ENCODE results near the gene SYT9. TPM values are rescaled to one million over a fixed set of nuclear protein-coding genes. Genes with fewer than 3 reads are reported as not detected.

The SYT9 gene
- polyA plus RNA-seq, 4 donors, result 4.1 to 5.1 (median 4.7) TPM

DNA sequence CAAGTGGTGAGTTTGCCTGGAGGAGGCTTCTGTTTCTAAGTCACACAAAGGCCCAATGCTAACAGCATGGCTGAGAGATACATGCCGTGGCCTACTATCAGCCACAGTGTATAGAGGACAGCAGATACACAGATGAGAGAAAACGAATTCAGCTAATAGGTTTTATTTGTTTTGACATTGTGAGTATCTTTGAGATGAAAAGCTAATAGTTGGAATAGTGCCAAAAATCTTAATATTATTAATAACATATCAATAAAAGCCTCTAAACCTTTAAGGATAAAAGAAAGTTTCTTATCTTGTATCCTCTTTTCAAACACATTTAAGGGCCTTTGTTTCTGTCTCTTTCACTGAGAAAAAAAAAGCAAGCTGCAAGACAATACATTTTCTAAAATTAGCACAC, 203.2 kb downstream of the SYT9 start:
- DNase-seq (ENCODE audit: low read depth in 4 of 4, low spot score in 3 of 4), result no peak

DNA sequence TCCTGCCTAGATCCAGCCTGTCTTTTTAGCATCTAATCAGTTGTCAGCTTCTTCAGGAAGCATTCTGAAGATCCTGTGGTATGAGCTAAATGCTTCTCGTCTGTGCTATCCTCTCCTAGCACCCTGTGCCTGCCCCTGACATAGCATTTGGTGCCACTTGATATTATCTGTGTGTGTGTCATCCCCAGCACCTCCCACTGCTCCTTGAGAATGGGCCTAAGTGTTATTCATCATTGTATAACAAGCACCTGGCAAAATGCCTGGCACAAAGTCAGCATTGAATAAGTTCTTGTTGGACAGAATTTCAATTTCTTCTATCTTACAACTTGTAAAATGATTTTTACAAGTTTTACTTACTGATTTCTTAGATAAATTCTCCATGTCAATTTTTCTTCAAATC, 205.5 kb downstream of the SYT9 start:
- DNase-seq (ENCODE audit: low read depth in 4 of 4, low spot score in 3 of 4), result no peak

DNA sequence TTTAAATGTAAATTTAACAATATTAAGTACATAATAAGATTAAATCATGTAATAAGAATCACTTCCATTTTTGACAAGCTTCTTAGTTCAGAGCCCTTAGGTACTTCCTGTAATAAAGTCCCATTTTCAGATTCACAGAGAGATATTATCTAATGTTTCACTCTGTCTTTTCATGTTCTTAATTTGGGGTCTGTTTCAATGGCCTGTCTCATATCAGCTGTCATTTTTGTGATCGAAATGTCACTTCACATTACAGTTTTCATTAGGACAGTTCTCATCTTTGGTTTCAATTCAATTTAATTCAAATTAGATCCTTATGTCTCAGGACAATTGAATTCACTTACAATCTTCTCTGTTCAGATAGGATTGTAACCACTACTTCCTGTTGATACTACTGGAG, 211.0 kb downstream of the SYT9 start:
- DNase-seq (ENCODE audit: low read depth in 4 of 4, low spot score in 3 of 4), result no peak

DNA sequence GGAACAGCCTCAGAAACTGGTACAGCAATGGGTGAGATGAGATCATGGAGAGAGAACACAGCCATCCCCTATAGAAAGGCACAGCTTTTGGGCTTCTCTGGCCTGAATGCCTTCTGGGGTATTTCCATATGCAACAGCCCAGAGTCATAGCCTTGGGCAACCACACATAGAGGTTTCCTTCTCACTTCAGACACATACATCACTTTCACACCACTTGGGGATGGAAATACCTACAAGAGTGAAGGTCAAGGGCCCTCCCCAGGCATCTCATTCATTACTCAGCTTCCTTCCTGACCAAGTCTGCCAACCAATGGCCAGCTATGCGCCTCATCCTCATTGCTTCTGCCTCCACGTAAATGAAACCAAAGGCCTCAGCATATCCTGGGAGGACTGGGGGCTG, 215.9 kb downstream of the SYT9 start:
- no peak for DNase-seq (ENCODE audit: low read depth in 4 of 4, low spot score in 3 of 4)

DNA sequence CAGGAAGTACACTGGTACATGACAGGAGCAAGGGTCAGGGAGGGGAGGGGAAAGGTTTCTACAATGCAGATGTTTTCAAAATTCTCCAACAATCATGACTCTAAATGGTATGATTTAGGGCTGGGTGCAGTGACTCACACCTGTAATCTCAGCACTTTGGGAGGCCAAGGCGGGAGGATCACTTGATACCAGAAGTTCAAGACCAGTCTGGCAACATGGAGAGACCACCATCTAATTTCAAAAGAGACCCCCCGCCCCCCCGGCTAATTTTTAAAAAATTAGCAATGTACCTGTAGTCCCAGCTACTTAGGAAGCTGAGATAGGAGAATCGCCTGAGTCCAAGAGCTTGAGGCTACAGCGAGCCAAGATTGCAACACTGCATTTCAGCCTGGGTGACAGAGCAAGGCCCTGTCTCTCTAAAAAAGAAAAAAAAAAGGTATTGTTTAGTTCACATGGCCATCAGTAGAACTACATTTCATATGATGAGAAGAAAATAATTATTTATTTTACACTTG, 217.7 kb downstream of the SYT9 start:
- no peak for DNase-seq (ENCODE audit: low read depth in 4 of 4, low spot score in 3 of 4)

DNA sequence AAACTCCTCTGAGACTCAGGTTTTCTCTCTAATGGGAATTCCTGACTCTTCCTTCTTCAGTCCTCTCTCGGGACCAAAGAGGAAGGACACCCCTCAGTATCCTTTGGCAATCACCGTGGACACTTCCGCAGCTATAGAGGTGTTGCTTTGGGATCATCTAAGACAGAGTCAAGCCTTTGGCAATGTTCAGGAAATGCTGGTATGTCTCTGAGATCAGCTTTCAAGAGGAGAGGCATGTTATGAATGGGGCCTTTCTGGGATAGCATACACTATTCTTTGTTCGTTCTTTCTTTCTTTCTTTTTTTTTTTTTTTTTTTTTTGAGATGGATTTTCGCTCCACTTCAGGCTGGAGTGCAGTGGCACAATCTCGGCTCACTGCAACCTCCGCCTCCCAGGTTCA, 219.4 kb downstream of the SYT9 start:
- DNase-seq (ENCODE audit: low read depth in 4 of 4, low spot score in 3 of 4), result no peak

DNA sequence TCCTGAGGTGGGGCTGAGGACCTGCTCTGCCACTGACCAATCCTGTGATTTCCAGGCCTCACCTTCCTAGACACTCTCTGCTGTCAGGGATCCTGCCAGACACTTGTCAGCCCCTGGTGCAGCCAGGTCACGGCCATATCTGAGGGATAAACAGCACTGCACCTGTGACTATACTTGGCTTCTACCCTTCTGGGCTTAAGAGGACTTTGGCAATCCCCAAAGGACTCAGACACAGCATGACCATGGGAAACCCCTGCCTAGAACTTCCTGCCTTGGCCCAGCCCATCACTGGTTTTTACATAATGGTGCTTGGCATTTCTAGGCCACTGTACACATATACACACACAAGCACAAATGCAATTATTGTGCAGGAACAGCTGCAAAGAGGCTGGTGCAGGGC, 222.0 kb downstream of the SYT9 start:
- DNase-seq (ENCODE audit: low read depth in 4 of 4, low spot score in 3 of 4), result no peak

DNA sequence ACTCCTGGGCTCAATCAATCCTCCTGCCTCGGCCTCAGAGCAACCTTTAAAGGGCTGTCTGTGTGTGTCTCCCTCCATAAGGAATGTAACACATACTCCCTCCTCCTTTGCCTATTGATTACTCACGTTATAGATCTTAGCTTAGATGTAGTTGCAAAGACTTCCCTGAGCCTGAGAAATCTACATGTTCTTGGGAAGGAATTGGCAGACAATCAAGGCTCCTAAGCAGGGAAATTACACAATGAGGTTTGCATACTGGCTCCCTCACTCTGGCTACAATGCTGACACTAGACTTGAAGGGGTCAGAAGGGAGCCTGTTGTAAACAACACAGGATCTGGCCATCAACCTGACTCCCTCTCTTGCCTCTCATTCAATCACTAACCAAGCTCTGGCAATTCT, 228.4 kb downstream of the SYT9 start:
- no peak for DNase-seq (ENCODE audit: low read depth in 4 of 4, low spot score in 3 of 4)

DNA sequence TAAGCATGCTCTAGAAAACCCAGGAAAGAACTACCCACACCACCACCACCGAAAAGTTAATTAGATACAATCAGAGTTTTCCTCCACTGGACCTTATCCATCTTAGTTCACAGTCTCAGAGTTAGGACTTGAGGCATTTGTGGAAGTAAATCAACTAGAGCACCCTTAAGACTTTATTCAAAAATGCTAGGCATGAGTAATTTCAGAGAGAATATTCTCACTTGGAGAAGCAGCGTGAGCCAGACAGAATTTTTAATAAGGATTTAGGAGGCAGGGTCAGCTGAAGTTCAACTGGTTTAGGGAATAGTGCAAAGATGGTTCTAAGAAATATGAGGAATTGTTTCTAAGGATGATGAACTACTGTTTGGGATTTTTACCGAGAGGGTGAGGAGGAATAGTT, 232.4 kb downstream of the SYT9 start:
- no peak for DNase-seq (ENCODE audit: low read depth in 4 of 4, low spot score in 3 of 4)

DNA sequence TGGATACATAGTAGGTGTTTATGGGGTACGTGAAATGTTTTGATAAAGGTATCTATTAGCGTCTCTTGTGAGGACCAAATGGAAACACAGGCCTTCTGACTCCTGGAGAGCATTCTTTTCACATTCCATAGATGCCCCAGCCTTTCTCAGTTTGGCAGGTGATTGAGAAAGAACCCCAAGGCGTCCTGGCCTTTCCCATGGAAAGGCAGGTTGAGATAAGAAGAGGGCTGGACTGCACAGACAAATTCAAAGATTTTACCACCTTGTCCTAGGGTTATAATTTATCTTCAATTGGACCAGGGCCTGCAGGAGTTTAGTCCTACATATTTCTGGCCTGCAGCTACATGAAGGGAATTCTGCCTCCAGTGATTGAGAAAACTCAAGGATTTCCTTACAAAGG, 232.9 kb downstream of the SYT9 start:
- DNase-seq (ENCODE audit: low read depth in 4 of 4, low spot score in 3 of 4), result no peak

DNA sequence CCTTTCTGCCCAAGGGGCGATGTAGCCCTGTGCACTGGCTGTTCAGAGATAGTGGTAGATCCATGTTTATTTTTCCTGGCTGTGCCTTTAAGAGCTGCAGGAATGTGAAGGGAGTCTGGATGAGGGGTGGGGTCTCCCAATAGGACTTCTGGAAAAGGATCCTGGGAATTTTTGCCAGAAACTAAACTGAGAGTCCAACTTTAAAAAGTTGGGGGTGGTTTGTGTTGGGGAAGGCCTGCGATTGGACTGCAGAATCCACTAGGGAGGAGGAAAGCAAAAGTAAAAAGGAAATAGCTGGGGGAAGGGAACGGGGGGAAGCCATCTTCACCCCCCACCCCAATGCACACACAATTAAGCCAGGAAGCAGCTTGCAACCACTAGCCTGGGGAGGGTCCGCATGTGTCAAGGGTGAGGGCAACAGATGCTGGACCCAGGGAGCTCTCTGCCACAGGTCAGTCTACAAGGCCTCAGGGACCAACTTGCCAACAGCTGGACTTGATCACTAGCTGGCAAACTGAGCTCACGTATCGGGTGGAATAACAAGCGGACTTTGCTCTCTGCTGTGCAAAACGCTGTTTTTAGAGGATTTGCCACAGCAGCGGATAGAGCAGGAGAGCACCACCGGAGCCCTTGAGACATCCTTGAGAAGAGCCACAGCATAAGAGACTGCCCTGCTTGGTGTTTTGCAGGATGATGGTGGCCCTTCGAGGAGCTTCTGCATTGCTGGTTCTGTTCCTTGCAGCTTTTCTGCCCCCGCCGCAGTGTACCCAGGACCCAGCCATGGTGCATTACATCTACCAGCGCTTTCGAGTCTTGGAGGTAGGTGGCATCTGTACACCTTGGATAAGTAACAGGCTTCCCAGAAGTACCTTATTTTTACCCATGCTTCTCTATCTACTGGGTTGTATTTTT, 233.7 kb downstream of the SYT9 start, which contains the start of gene OLFML1:
Gene OLFML1, plus strand, starts transcription at position 321 of the 912 bp plus-strand sequence. Its CDS starts 370 bp downstream, at position 691.
- DNase-seq (ENCODE audit: low read depth in 4 of 4, low spot score in 3 of 4), result peak in 3 of 4 donors; percentile 38 to 49 (median 38)

DNA sequence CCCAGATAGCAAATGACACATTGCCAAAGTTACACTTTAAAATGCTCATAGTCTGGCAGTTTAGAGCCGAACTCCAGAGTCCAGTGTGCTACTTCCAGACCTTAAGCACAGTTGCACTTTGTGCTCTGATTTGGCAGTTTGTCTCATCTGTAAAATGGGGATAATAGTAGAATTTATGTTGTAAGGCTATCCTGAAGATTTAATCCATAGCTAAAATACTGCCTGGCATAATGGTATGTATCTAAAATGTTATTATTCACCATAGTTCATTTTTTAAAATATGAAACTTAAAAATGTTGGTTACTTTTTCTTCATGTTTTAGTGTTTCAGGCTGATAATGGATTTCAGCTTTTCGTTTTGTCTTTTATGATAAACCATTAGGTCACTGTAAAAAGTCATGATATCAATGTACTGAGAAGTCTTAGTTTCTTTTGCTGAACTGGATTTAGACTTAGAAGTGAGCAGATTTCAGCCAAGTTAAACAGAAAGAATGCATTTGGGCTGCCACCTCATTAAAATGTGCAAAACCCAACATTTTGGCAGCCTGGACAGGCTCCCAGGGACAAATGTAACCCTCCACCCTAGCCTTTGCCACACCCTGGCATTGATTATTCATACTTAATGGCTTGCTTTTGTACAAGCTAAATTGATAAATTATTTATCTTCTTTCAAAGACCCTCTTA, 234.5 kb downstream of the SYT9 start:
- no peak for DNase-seq (ENCODE audit: low read depth in 4 of 4, low spot score in 3 of 4)

DNA sequence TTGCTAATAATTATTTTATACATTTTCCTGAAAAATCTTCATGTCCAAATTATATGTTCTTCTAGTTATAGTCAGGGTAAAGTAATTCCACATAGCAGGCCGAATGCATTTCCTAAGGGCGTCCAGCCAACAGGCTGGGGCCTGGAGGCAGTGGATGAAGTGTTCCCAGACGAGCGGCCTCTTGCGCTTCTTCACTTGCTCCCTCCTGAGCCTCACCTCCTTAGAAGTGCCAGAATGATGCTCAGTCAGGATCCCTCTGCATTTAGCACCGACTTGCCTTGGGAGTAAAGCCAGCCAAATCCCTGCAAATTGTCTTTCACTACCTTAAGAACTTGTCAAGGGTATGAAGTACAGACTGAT, 235.1 kb downstream of the SYT9 start:
- DNase-seq (ENCODE audit: low read depth in 4 of 4, low spot score in 3 of 4), result no peak

DNA sequence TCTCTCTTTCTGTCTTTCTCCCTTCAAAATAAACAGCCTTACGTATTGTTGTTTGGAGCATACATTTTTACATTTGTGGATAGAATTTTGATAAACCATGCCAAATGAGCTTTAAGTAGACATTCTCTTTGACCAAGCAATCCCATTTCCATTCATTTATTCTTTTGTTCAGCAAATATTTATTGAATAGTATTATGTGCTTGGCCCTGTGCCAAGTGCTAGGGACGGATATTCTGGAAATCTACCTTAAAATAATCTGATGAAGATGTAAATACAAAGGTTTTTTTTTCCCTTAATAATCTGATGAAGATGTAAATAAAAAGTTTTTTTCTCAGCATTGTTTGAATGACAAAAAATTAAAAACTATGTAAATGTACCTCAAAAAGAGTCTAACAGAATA, 235.7 kb downstream of the SYT9 start:
- no peak for DNase-seq (ENCODE audit: low read depth in 4 of 4, low spot score in 3 of 4)

DNA sequence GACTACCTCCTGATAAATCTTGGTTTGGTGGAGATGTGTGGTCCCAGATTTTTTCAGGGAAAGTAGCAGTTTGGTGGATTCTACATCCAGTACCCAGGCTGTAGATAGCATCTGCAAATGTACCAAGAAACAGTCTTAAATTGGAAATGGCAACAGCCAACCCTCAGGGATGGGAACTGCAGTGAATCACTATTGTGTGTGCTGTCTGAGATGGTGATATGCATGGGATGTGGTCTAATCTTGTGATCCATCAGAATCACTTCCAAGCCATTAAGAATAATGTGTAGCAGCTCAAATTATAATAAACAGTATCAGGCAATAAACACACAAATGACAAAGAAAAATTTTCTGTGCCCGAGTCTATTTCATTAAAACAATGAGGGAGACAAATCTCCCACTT, 237.0 kb downstream of the SYT9 start:
- DNase-seq (ENCODE audit: low read depth in 4 of 4, low spot score in 3 of 4), result no peak

DNA sequence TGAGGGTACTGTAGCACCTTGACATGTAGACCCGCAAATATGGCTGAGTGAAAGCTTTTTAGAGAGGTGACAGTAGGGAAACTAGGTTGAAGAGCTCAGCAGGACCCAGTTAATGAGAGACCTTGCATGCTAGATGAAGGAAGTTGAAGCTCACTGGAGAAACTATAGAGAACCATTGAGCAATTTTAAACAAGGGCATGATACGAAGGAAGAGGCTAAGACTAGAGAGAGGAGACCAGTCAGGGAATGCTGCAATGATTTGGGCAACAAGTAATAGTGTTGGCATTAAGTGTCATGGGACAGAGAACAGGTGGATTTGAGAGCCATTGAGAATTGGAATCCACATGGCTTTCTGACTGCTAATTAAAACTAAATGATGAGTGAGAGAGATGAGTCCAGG, 237.7 kb downstream of the SYT9 start:
- no peak for DNase-seq (ENCODE audit: low read depth in 4 of 4, low spot score in 3 of 4)

DNA sequence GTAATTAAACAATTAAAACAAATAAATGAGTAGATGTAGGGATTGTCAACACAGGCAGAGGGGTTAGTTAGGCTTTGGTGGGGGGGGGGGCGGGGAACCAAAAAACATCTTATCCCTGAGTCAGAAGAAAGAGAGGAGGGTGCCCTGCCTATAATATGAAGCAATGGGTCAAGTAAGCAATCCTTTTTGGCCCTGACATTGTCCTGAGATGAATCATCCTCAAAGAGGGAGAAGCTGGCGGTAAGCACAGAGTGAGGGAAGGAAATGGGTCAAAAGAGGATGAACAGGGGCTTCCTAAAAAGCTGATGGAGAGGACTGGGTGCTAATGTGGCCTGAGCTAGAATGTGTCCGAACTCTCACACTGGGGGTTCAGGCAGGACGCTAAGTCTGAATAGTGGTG, 238.3 kb downstream of the SYT9 start:
- no peak for DNase-seq (ENCODE audit: low read depth in 4 of 4, low spot score in 3 of 4)

DNA sequence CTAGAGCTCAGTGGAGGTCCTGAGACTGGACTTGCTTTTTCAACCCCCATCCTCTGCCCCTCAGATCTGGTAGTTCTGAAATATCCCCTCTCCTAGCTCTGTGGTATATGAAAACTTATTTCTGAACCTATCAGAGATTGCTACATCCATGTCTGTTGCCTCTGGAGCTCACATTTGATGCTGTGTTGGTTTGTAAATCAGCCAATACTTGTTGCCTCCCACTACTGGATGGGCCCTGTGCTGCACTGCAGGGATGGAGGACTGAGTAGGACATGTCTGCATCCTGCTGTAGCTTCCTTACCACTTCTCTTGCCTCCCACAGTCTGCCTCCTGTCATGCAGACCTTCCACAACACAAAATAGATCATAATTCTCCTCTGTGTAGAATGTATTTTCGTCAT, 238.8 kb downstream of the SYT9 start:
- DNase-seq (ENCODE audit: low read depth in 4 of 4, low spot score in 3 of 4), result no peak

DNA sequence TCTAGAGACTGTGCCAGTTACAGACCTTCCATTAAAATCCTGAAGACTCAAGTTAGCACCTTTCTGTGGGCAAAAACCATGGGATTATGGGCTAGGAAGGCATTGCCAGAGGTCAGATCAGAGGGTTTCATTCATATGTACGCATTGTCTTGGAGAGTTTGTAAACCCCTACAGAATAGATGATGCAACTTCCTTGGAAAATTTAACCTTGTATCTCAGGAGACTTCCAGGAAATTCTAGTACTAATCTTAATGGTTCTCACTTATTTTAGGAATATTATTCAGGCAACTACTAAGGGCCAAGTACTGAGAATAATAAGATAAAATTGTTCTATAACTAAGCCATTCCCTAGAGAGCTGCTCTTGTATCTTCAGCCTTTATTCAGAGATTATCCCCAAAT, 240.5 kb downstream of the SYT9 start:
- DNase-seq (ENCODE audit: low read depth in 4 of 4, low spot score in 3 of 4), result no peak

DNA sequence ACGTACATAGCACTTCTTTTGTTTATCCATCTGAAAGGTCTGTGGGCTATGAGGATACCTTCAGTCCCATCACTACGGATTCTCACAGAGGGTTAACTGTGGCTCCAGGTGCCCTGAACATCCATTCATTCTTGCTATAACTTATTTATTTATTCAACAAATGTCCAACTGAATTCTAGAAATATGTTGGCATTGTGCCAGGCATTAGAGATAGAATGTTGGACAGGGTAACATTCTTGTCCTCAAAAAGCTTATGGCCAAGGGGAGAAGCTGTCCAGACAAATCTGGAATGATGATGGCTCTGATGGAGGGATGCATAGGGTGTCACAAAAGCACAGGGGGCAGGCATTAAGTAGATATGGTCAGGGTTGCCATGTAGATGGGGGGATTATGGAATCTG, 242.0 kb downstream of the SYT9 start:
- DNase-seq (ENCODE audit: low read depth in 4 of 4, low spot score in 3 of 4), result no peak

DNA sequence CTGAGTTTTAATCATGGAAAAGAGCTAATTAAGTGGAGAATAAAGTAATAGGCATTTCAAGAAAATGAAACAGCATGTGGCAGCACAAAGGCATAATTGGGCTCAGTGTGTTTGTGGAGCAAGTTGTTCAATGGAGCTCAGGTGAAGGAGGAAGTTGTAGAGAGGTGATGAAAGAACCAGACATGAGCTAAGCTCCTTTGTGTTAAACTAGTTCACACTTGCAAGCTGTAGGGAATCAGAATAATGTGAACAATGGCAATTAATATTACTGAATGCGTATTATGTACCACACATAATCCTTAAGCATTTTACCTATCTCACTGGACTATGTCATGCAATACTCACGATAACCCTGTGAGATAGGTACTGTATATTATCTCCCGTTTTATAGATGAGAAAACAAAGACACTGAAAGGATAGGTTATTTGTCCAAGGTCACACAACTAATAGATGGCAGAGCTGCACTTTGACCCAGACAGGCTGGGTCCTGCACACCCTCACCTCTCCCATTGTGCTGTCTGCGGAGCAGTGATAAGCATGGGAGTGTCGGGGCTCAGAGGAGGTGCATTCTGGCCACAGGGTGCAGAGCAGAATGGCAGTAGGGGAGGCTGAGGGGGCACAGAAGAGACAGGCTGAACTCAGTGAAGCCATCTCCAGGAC, 242.5 kb downstream of the SYT9 start:
- no peak for DNase-seq (ENCODE audit: low read depth in 4 of 4, low spot score in 3 of 4)

Data from right renal pelvis (tissue), 4 donors.